T-helper 2 cell treated with Interferon-gamma antibody and Interleukin-4, amounts not matched to agents 5 μg/mL and 100 μg/mL, for 36 hours (primary cell): ENCODE measurements around the gene VPS16.
"Not testable (repeated sequence)": the region's sequence is repeated elsewhere in the genome, so short reads cannot be mapped to it uniquely, and the experiment has no call there.

ENCODE experiments used
- DNase-seq: peaks from one replicate; pipeline ENCODE4 v3.0.0; 2021; ENCODE audit warnings: low spot score
- H3K27ac Mint-ChIP-seq: one replicate; pipeline ENCODE4 v1.8.0; 2021; ENCODE audit warnings: mild to moderate bottlenecking, mixed read lengths
- H3K27me3 Mint-ChIP-seq: one replicate; pipeline ENCODE4 v1.8.0; 2021; ENCODE audit warnings: low read depth, mixed read lengths
- H3K36me3 Mint-ChIP-seq: one replicate; pipeline ENCODE4 v1.8.0; 2021; ENCODE audit warnings: low read depth, mixed read lengths
- H3K4me1 Mint-ChIP-seq: one replicate; pipeline ENCODE4 v1.8.0; 2021; ENCODE audit warnings: low read depth, mixed read lengths
- H3K4me3 Mint-ChIP-seq: one replicate; pipeline ENCODE4 v1.8.0; 2022; ENCODE audit warnings: mild to moderate bottlenecking, moderate library complexity, mixed read lengths
- H3K9me3 Mint-ChIP-seq: one replicate; pipeline ENCODE4 v1.8.0; 2021; ENCODE audit warnings: mixed read lengths

Gene VPS16

GRCh38 chr20:2816583-2817340, 23.8 kb upstream of the VPS16 start:
- H3K36me3 Mint-ChIP-seq: no peaks in the 10 kb centered on the region

GRCh38 chr20:2817341-2817726, 23.2 kb upstream of the VPS16 start:
- no peak overlapping the region for H3K27ac Mint-ChIP-seq
- H3K27me3 Mint-ChIP-seq: peaks cover 51% of the 10 kb centered on the region
- no peak for DNase-seq
- H3K36me3 Mint-ChIP-seq: no peaks in the 10 kb centered on the region
- peaks cover 10% of the 10 kb centered on the region for H3K4me1 Mint-ChIP-seq
- no peak overlapping the region for H3K4me3 Mint-ChIP-seq
- peaks cover 7% of the 10 kb centered on the region for H3K9me3 Mint-ChIP-seq

More at GRCh38 chr20:2816583-2817340, 23.8 kb upstream of the VPS16 start:
- H3K4me1 Mint-ChIP-seq: peaks cover 6% of the 10 kb centered on the region
- peaks cover 12% of the 10 kb centered on the region for H3K9me3 Mint-ChIP-seq
- peaks cover 56% of the 10 kb centered on the region for H3K27me3 Mint-ChIP-seq
- DNase-seq: no peak
- H3K4me3 Mint-ChIP-seq: no peak overlapping the region
- H3K27ac Mint-ChIP-seq: no peak overlapping the region

- DNase-seq: no peak
- peaks cover 3% of the 10 kb centered on the region for H3K9me3 Mint-ChIP-seq
- no peak overlapping the region for H3K27ac Mint-ChIP-seq
- H3K4me3 Mint-ChIP-seq: no peak overlapping the region
- peaks cover 47% of the 10 kb centered on the region for H3K27me3 Mint-ChIP-seq
- no peaks in the 10 kb centered on the region for H3K36me3 Mint-ChIP-seq
- H3K4me1 Mint-ChIP-seq: peaks cover 10% of the 10 kb centered on the region
Observed at GRCh38 chr20:2817891-2818595, 22.5 kb upstream of the VPS16 start.

GRCh38 chr20:2820084-2820895, 20.3 kb upstream of the VPS16 start:
- DNase-seq: no peak
- Mint-ChIP-seq H3K27me3 (peaks cover 35% of the 10 kb centered on the region), H3K27ac (no peak overlapping the region), H3K9me3 (no peaks in the 10 kb centered on the region), H3K4me1 (peaks cover 10% of the 10 kb centered on the region), H3K36me3 (no peaks in the 10 kb centered on the region), H3K4me3 (peak overlapping the region; percentile 21)

- H3K27ac Mint-ChIP-seq: peak overlapping the region; percentile 13
- H3K36me3 Mint-ChIP-seq: no peaks in the 10 kb centered on the region
- peaks cover 37% of the 10 kb centered on the region for H3K27me3 Mint-ChIP-seq
- H3K4me3 Mint-ChIP-seq: peak overlapping the region; percentile 56
- no peak for DNase-seq
- H3K9me3 Mint-ChIP-seq: no peaks in the 10 kb centered on the region
- peaks cover 15% of the 10 kb centered on the region for H3K4me1 Mint-ChIP-seq
Observed at GRCh38 chr20:2820896-2821869, 19.4 kb upstream of the VPS16 start.

GRCh38 chr20:2822073-2822472, 18.5 kb upstream of the VPS16 start:
- peaks cover 46% of the 10 kb centered on the region for H3K27me3 Mint-ChIP-seq
- no peak overlapping the region for H3K27ac Mint-ChIP-seq
- DNase-seq: peak; percentile 26
- H3K36me3 Mint-ChIP-seq: no peaks in the 10 kb centered on the region
- H3K4me1 Mint-ChIP-seq: peaks cover 23% of the 10 kb centered on the region
- H3K9me3 Mint-ChIP-seq: no peaks in the 10 kb centered on the region
- peak overlapping the region; percentile 56 for H3K4me3 Mint-ChIP-seq

- Mint-ChIP-seq H3K9me3 (no peaks in the 10 kb centered on the region), H3K27me3 (peaks cover 53% of the 10 kb centered on the region), H3K27ac (no peak overlapping the region), H3K4me3 (peak overlapping the region; percentile 51), H3K36me3 (no peaks in the 10 kb centered on the region), H3K4me1 (peaks cover 24% of the 10 kb centered on the region)
- no peak for DNase-seq
Observed at GRCh38 chr20:2825761-2826160, 14.8 kb upstream of the VPS16 start.

- Mint-ChIP-seq H3K9me3 (no peaks in the 10 kb centered on the region), H3K4me1 (peaks cover 21% of the 10 kb centered on the region), H3K27me3 (peaks cover 50% of the 10 kb centered on the region), H3K4me3 (no peak overlapping the region), H3K27ac (no peak overlapping the region), H3K36me3 (no peaks in the 10 kb centered on the region)
- DNase-seq: no peak
Observed at GRCh38 chr20:2826655-2827054, 13.9 kb upstream of the VPS16 start.

GRCh38 chr20:2829376-2829775, 11.2 kb upstream of the VPS16 start:
- H3K4me1 Mint-ChIP-seq: peaks cover 18% of the 10 kb centered on the region
- no peaks in the 10 kb centered on the region for H3K9me3 Mint-ChIP-seq
- H3K27ac Mint-ChIP-seq: no peak overlapping the region
- DNase-seq: no peak
- peaks cover 1% of the 10 kb centered on the region for H3K36me3 Mint-ChIP-seq
- H3K4me3 Mint-ChIP-seq: no peak overlapping the region
- H3K27me3 Mint-ChIP-seq: peaks cover 51% of the 10 kb centered on the region

- H3K36me3 Mint-ChIP-seq, H3K9me3 Mint-ChIP-seq, H3K27ac Mint-ChIP-seq, DNase-seq, H3K4me3 Mint-ChIP-seq: not testable (repeated sequence)
- Mint-ChIP-seq H3K27me3 (peaks cover 46% of the 10 kb centered on the region), H3K4me1 (peaks cover 12% of the 10 kb centered on the region)
Observed at GRCh38 chr20:2831206-2831605, 9.3 kb upstream of the VPS16 start.

- no peak overlapping the region for H3K4me3 Mint-ChIP-seq
- H3K36me3 Mint-ChIP-seq: peaks cover 3% of the 10 kb centered on the region
- no peaks in the 10 kb centered on the region for H3K9me3 Mint-ChIP-seq
- DNase-seq: no peak
- peaks cover 2% of the 10 kb centered on the region for H3K4me1 Mint-ChIP-seq
- peaks cover 20% of the 10 kb centered on the region for H3K27me3 Mint-ChIP-seq
- no peak overlapping the region for H3K27ac Mint-ChIP-seq
Observed at GRCh38 chr20:2833761-2834160, 6.8 kb upstream of the VPS16 start.

GRCh38 chr20:2834401-2835110, 6.0 kb upstream of the VPS16 start:
- Mint-ChIP-seq H3K27ac (no peak overlapping the region), H3K27me3 (peaks cover 14% of the 10 kb centered on the region), H3K4me3 (no peak overlapping the region), H3K4me1 (peaks cover 7% of the 10 kb centered on the region), H3K9me3 (no peaks in the 10 kb centered on the region), H3K36me3 (peaks cover 5% of the 10 kb centered on the region)
- no peak for DNase-seq
